ENCODE results near the gene MARCO.

DNA sequence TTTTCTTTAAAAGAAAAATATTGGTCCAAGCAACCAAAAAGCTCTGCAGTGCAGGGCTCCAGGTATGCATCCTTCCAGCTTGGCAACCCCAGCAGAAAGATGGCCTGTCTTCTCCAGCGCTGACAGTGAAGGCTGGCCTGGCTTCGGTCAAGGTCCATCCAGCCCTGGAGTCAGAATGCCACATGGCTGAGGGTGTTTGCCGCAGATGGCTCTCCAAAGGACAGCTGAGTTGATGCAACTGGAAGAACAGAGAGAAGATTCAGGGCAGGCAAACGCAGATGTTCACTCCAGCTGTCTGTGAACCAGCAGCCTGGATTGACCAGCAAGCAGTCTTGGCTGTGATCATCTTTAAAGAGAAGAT lies 51.4 kb downstream of the MARCO start:
- TF ChIP-seq POLR2AphosphoS5 (IDR thresholded peaks at IDR 0.05; ENCODE audit: borderline replicate concordance, low read depth, low read length) (no peak), EZH2 (IDR thresholded peaks at IDR 0.05) (no peak), FOXP2 (optimal IDR thresholded peaks at IDR 0.05; ENCODE audit: control extremely low read depth, extremely low read length, insufficient read depth) (no peak)

All from SK-N-MC (cell line).